DMS79 treated with DMSO at 0.1 percent for 48 hours (cell line): ENCODE data around the gene MTUS2.

ENCODE experiments used
- DNase-seq: peaks from one replicate; lab custom pipeline; 2025; lab: John Stamatoyannopoulos, UW

MTUS2 gene

GRCh38 chr13:29028868-29029267, 208.7 kb downstream of the MTUS2 start:
- DNase-seq: no peak

GRCh38 chr13:29038700-29039099, 218.6 kb downstream of the MTUS2 start:
- no peak for DNase-seq

GRCh38 chr13:29039212-29039611, 219.1 kb downstream of the MTUS2 start:
- DNase-seq: no peak

GRCh38 chr13:29046588-29046987, 226.4 kb downstream of the MTUS2 start:
- no peak for DNase-seq

DNA sequence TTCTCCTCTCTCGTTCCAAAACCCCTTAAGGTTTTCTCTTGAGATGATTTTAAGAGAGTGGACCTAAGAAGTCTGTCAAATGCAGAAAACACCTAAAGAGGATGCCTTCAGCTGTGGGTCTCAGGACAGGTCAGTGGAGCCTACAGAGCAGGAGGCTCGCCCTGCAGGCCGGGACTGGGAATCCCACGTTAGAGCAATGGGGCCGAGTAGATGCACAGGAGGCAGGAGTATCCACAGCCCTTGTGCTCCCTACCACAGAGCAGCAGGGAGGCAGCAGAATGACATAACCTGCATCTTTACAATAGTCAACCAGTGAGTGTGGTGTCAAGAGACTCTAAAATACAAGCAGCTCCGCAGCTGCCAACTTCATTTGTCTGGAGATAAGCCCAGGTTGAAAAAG, 229.4 kb downstream of the MTUS2 start:
- no peak for DNase-seq

- DNase-seq: no peak
These were observed 230.6 kb downstream of the MTUS2 start for GRCh38 chr13:29050719-29051118.

DNA sequence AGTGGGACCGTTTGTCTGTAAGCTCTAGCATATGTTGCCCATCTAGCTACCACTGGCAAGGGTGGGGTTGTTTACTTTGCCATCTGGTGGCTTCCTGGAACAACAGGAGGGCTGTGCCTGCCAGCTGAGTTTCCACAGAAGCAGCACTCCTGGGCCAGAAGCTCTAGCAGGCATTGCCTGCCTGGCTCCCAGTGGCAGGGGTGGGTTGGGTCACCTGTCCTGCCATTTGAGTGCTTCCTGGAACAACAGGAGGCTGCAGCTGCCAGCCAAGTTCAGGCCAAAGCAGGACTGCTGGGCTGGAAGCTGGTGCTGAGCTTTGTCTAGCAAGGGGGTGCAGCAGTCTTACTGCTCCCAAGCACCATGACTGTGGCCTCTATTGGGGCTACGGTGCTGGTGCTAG, 239.7 kb downstream of the MTUS2 start:
- no peak for DNase-seq

DNA sequence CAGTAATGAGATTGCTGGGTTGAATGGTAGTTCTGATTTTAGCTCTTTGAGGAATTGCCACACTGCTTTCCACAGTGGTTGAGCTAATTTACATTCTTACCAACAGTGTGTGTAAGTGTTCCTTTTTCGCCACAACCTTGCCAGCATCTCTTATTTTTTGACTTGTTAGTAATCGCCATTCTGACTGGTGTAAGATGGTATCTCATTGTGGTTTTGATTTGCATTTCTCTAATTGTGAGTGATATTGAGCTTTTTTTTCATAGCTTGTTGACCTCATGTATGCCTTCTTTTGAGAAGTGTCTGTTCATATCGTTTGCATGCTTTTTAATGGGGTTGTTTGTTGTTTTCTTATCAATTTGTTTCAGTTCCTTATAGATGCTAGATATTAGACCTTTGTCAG, 245.0 kb downstream of the MTUS2 start:
- DNase-seq: no peak

- DNase-seq: no peak
These were observed 247.3 kb downstream of the MTUS2 start for GRCh38 chr13:29067306-29067945.

GRCh38 chr13:29073755-29074154, 253.6 kb downstream of the MTUS2 start:
- DNase-seq: no peak

DNA sequence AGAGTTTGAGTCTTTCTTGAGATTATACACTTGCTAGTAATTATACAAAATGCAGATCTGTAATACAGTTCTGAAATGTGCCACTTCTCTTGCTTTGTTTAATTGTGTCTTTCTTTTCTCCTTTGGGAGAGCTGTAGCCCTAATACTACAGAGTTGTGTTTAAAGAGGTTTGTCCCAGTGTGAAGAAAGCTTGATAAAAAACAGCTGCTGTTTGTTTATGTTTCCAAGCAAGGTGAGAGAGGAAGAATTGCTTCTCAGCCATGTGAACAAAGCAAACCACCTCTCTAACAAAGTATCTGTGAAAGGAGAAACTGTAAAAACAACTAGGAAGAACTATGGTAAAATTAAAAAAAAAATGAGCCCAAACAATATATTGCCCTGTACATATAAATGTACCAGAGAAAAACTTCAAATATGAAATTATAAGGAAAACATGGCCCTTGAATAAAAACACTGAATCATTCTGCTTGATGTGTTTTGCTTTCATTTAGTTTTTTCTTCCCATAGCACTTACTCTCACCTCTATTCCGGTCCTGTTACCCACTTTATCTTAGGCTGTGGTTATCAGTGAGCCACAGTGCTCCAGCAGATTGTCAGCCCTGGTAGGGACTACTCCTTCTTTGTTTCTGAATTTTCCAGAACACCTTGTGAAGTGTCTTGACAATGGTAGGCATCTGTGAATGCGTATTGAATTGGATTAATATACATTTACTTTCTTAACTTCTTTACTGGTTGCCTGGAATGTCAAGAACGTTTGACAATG, 257.1 kb downstream of the MTUS2 start:
- DNase-seq: no peak

DNA sequence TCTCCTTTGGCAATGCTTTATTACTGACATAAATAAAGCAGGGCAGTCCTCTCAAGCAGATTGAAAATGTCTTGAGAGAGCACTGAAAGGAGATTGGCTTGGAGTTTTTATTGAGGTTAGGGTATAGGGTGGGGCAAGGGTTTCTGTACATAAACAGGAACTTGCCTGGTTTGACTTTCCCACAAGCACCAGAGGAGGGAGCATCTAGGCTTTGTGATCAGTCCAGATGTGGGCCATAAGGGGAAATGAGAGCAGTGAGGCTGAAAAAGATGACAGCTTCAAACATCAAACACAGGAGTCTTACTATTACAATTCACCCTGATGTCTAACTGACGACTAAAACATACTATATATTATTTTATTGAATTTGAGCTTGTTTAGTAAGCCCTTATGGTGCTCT, 260.9 kb downstream of the MTUS2 start:
- DNase-seq: no peak

GRCh38 chr13:29081697-29082440, 261.7 kb downstream of the MTUS2 start:
- DNase-seq: no peak

DNA sequence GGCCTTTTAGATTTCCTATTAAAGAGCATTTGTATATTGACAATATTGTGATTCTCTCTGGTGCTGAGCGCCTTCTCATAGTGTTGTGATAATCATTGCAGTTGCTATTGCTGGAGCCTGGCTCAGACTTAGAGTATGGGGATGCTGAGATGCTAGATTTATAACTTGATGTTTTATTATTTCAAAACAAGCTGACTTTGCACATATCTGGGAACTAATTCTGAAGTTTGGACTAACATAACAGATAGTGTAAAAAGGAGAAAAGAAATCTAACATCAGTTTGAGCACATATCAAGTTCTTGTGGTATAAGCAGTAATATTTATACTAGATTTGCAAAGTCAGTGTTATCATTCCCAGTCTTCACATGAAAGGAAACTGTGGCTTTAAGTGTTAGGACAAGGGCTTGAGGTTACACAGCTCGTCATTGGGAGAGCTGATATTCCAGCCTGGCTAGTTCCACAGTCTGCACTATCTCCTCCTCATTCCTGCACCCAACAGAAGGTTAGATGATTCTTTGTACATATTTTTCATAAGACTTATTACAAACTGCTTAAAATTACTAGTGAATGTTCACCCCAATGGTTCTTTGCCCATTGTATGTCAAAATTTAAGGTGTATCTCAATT, 279.8 kb downstream of the MTUS2 start:
- DNase-seq: no peak

DNA sequence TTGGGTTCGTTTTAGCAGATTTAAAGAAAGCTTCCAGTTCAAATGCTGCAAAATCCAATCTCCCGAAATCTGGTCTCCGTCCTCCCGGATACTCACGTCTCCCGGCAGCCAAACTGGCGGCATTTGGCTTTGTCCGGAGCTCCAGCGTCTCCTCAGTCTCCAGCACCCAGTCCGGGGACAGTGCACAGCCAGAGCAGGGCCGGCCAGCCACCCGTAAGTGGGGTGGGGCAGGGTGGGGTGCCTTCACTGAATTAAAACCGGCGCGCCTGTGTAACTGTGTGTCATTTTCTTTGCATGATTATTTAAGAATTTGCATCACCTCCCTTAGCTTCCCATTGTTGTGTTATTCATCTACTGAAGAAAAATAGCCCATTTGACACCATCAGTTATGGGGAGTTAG, 280.6 kb downstream of the MTUS2 start:
- no peak for DNase-seq

DNA sequence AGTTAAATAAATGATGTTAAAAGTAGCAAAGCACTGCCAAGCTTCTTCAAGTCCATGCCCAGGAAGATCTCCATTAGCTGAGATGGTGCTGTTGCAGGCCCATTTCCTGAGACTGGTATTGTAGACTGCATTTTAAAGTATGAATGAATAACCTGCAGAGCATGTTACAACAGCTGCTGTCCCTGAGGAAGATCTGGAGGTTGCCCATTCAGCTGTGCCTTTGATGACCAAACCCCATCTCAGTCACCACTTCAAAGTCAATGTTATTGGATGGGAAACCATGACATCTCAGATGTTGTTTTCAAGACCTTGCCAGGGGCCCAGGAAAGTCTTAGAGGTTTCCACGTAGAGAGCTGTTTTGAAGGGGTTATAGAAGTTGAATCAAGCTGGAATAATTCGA, 281.3 kb downstream of the MTUS2 start:
- no peak for DNase-seq

DNA sequence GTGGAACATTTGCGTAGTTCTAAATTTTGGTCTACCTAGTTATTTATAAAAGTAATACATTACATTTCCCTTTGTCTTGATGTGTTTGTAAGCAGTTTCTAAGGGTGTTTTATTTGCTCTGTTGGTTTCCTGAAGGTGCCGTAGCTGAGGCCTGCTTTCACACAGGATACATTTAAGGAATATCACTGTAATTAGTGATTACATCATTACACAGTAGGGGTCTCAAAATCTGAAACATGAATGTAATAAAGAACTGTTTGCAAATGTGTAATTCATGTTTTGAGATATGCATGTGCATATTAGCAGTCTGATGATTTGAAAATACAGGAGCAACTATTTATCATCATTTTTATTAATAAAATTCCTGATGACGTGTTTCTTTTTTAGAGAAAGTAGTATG, 281.8 kb downstream of the MTUS2 start:
- no peak for DNase-seq

DNA sequence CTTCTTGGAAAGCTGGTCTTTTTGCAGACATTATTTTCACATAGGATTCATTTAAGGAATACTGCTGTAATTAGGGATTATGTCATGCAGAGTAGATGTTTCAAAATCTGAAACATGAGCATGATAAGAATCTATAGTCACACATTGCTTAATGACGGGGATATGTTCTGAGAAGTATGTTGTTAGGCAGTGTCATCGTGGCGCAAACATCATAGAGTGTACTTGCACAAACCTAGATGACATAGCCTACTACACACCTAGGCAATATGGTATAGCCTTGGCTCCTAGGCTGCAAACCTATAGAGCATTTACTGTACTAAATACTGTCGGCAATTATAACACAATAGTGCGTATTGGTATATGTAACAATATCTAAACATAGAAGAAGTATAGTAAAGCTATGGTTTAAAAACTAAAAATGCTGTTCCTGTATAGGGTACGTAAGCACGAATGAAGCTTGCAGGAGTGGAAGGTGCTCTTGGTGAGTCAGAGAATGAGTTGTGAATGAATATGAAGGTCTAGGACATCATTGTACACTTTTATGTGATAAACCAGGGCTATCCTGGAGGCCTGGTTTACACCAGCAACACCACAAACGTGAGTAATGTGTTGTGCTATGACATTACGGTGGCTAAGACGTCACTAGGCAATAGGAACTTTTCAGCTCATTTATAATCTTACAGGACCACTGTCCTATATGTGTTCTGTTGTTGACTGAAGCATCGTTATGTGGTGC, 283.1 kb downstream of the MTUS2 start:
- no peak for DNase-seq

DNA sequence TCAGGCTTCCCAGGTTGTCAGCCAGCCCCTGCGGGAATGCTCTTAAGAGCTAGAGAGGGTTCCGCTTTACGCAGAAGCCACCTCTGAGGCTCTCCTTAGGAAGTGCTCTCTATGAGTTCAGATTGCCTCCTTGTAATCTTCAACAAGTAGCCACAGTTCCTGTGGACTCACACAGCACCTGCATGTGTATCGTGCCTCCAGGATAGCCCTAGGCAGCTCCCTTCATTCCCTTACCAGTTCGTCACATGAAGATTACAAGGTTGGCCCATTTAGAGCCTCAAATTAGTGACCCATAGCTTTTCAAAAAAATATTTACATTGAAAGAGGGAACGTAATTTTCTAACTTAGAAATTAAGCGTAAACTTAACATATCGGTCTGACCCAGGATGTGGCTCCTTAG, 284.3 kb downstream of the MTUS2 start:
- no peak for DNase-seq

DNA sequence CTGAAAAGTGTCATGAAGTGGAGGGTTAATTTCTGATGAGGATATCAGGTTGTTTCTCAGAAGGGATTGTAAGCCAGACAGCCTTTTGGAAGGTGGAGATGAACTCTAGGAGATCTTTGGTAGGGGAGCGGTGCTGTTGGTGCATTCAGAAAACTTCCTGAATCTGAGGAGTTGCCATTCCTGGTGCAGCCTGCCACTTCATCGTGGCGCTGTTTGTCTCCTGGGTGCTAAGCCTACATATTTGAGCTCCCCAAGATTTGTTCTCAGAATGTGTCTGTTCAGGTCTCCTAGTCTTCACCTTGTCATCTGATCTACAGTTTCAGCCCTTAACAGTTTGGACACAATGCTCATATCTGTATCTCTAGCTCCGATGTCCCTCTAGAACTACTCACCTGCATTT, 285.6 kb downstream of the MTUS2 start:
- DNase-seq: no peak

DNA sequence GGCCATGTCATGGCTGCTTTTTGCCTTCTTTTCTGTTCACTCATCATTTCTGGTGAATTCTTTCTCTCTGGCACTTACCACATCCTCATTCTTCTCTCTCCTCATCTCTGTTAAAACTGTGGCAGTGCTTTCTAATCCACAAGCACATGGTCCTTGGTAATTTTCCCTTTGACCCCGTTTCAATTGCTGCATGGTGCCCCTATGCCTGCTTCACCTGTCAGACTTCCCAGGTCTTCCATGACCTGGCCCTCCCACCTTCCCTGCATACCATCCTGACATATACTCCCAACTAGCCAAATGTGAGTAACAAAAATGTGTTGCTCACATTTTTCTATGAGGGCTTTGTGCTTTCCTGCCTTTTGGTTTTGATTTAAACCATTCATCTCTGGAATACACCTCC, 286.5 kb downstream of the MTUS2 start:
- no peak for DNase-seq
